A549 (cell line): Measurements from ENCODE around the gene MYOZ3. TPM values are rescaled to one million over a fixed set of nuclear protein-coding genes. Genes with fewer than 3 reads are reported as not detected.

Experiments
- ATAC-seq, 2 experiments: fragments of 200-7000 bp in 1 of 2; fragments of >200 bp in 1 of 2; cut with Nextera tagmentation in 1 of 2; cut with Tn5 transposase in 1 of 2; 3 replicates each; pipeline versions ENCODE4 v1.8.0 to v1.9.1; 2018 to 2020; ENCODE audit warnings: mild to moderate bottlenecking in 1 of 2, moderate library complexity in 1 of 2
- CTCF ChIA-PET: fragments of 300-600 bp; sonication (Branson Sonifier 250); formaldehyde crosslinking; extraction: SDS; loops from one replicate; lab custom pipeline; 2021; ENCODE audit warnings: antibody characterized with exemption, inconsistent platforms; lab: Yijun Ruan, JAX
- POLR2A ChIA-PET: fragments of 350-600 bp; formaldehyde crosslinking; extraction: SDS; loops from one replicate; lab custom pipeline; 2021; ENCODE audit warnings: antibody characterized with exemption, inconsistent platforms; lab: Yijun Ruan, JAX
- DNase-seq, 2 experiments: peaks; one replicate each; pipeline versions ENCODE4 v3.0.0 to v3.0.0-alpha.2; 2011 to 2016; ENCODE audit warnings: low read depth in 1 of 2, low spot score in 1 of 2
- FAIRE-seq: peaks from 2 replicates; lab custom pipeline; 2011; peaks lifted over from hg19 to GRCh38; lab: Jason Lieb, UNC
- H3K27ac ChIP-seq, 2 experiments: fragments of >200 bp; sonication (Bioruptor Twin); formaldehyde crosslinking; 3 replicates each; pipeline ENCODE4 v1.5.1; 2016 to 2017
- H3K4me1 ChIP-seq: fragments of >200 bp; sonication (Bioruptor Twin); formaldehyde crosslinking; 3 replicates; pipeline ENCODE4 v1.6.1; 2016
- H3K4me2 ChIP-seq: fragments of >200 bp; sonication (Bioruptor Twin); formaldehyde crosslinking; 3 replicates; pipeline ENCODE4 v1.6.1; 2016
- H3K4me3 ChIP-seq: fragments of >200 bp; sonication (Bioruptor Twin); formaldehyde crosslinking; 3 replicates; pipeline ENCODE4 v1.5.1; 2016
- H3K9me3 ChIP-seq: fragments of >200 bp; sonication (Bioruptor Twin); formaldehyde crosslinking; 3 replicates; pipeline ENCODE4 v1.6.1; 2016
- BCL3 ChIP-seq: fragments of >200 bp; sonication (Bioruptor Twin); formaldehyde crosslinking; IDR thresholded peaks from 3 replicates; pipeline ENCODE4 v1.6.1; 2016
- BHLHE40 ChIP-seq: IDR thresholded peaks from 2 replicates; pipeline ENCODE4 v1.6.1; 2012; ENCODE audit warnings: low read depth, low read length, inconsistent platforms
- EHF ChIP-seq: fragments of 250-450 bp; sonication (Bioruptor Pico); IDR thresholded peaks from 2 replicates; pipeline ENCODE4 v1.5.0; 2020; ENCODE audit warnings: mild to moderate bottlenecking
- FOSL2 ChIP-seq, 2 experiments: fragments of 450-650 bp in 1 of 2; fragments of >200 bp in 1 of 2; sonication (Bioruptor Twin) in 1 of 2; formaldehyde crosslinking; IDR thresholded peaks; 2 replicates each; pipeline versions ENCODE4 v1.5.0 to v1.6.1; 2016 to 2020; ENCODE audit warnings: mild to moderate bottlenecking in 1 of 2, moderate library complexity in 1 of 2
- JUN ChIP-seq, 2 experiments: fragments of >200 bp; sonication (Bioruptor Twin); formaldehyde crosslinking; IDR thresholded peaks; 2 replicates in 1 of 2; 3 replicates in 1 of 2; pipeline ENCODE4 v1.6.1; 2016 to 2017
- JUNB ChIP-seq: fragments of >200 bp; sonication (Bioruptor Twin); formaldehyde crosslinking; IDR thresholded peaks from 2 replicates; pipeline ENCODE4 v1.6.1; 2016
- MAFK ChIP-seq: fragments of 450-650 bp; IDR thresholded peaks from 2 replicates; pipeline ENCODE4 v1.6.1; 2014; ENCODE audit not compliant: partially characterized antibody
- MYC ChIP-seq: IDR thresholded peaks from 2 replicates; pipeline ENCODE4 v1.6.1; 2012; ENCODE audit warnings: mild to moderate bottlenecking, inconsistent platforms, low read length, improper control_type of control experiment, borderline replicate concordance
- NR3C1 ChIP-seq: fragments of >200 bp; sonication (Bioruptor Twin); formaldehyde crosslinking; IDR thresholded peaks from 3 replicates; pipeline ENCODE4 v1.6.1; 2017
- PHF8 ChIP-seq: fragments of 200-600 bp; sonication (generic); IDR thresholded peaks from 2 replicates; pipeline ENCODE4 v1.6.1; 2016; ENCODE audit warnings: low read depth, mild to moderate bottlenecking, antibody characterized with exemption, moderate library complexity, borderline replicate concordance
- POLR2A ChIP-seq: IDR thresholded peaks from 2 replicates; pipeline ENCODE4 v1.6.1; 2012; ENCODE audit warnings: mild to moderate bottlenecking, low read length
- RAD21 ChIP-seq, 2 experiments: fragments of >200 bp in 1 of 2; sonication (Bioruptor Twin) in 1 of 2; formaldehyde crosslinking in 1 of 2; IDR thresholded peaks in 1 of 2; conservative IDR thresholded peaks in 1 of 2; 2 replicates in 1 of 2; 3 replicates in 1 of 2; pipeline ENCODE4 v1.6.1; 2012 to 2018; ENCODE audit warnings: inconsistent platforms in 1 of 2
- RARB ChIP-seq: fragments of 250-450 bp; sonication (Bioruptor Pico); IDR thresholded peaks from 2 replicates; pipeline ENCODE4 v1.8.0; 2021; ENCODE audit warnings: mild to moderate bottlenecking, moderate library complexity
- RCOR1 ChIP-seq: fragments of 150-350 bp; IDR thresholded peaks from 2 replicates; pipeline ENCODE4 v1.6.1; 2014; ENCODE audit warnings: antibody characterized with exemption, low read length, low read depth
- REST ChIP-seq: fragments of 200-600 bp; sonication (generic); IDR thresholded peaks from 2 replicates; pipeline ENCODE4 v1.6.1; 2016; ENCODE audit warnings: antibody characterized with exemption, mild to moderate bottlenecking, moderate library complexity
- SREBF2 ChIP-seq: fragments of 450-650 bp; IDR thresholded peaks from 2 replicates; pipeline ENCODE4 v1.6.1; 2014; ENCODE audit warnings: mild to moderate bottlenecking, moderate library complexity
- TFCP2L1 ChIP-seq: fragments of 250-450 bp; sonication (Bioruptor Pico); IDR thresholded peaks from 2 replicates; pipeline ENCODE4 v1.5.0; 2021; ENCODE audit warnings: mild to moderate bottlenecking
- ZC3H11A ChIP-seq: fragments of 450-650 bp; IDR thresholded peaks from 2 replicates; pipeline ENCODE4 v1.6.1; 2014; ENCODE audit warnings: antibody characterized with exemption, mild to moderate bottlenecking
- ZSCAN20 ChIP-seq: fragments of 250-450 bp; sonication (Bioruptor Pico); IDR thresholded peaks from 2 replicates; pipeline ENCODE4 v1.8.0; 2022; ENCODE audit warnings: mild to moderate bottlenecking, moderate library complexity
- WGBS: methylation state at CpG from one replicate; pipeline ENCODE4 v1.1.6; 2017; ENCODE audit errors: missing lambda C conversion rate; 5-methylcytosine and 5-hydroxymethylcytosine counted together
- polyA plus RNA-seq, 4 experiments: library from polyadenylated mRNA; depleted of rRNA in 3 of 4; stranded (reverse); fragments of >200 nt; fragmentation: RNase III in 1 of 4; extraction: RNeasy Plus Mini Kit Qiagen cat#74134 plus additional on column Dnase treatment in 1 of 4; gene quantifications; 2 replicates in 3 of 4; 3 replicates in 1 of 4; pipeline ENCODE4 v1.2.3, GENCODE V29; 2011 to 2017
- TF ChIP-seq, protein P1 (sequence below): fragments of >200 bp; sonication (Bioruptor Twin); formaldehyde crosslinking; IDR thresholded peaks from 3 replicates; pipeline ENCODE4 v1.5.1; 2016
- TF ChIP-seq, protein P2 (sequence below): IDR thresholded peaks from 2 replicates; pipeline ENCODE4 v1.6.1; 2012; ENCODE audit warnings: low read depth, borderline replicate concordance

The MYOZ3 gene
- polyA plus RNA-seq, 2 of the 4 experiments (the other 2 are of a cell fraction), result 0.06 to 0.09 TPM

GRCh38 chr5:150694612-150695011 is 33.6 kb downstream of the MYOZ3 start:
- ATAC-seq, result no peak
- TF ChIP-seq, protein P1, sequence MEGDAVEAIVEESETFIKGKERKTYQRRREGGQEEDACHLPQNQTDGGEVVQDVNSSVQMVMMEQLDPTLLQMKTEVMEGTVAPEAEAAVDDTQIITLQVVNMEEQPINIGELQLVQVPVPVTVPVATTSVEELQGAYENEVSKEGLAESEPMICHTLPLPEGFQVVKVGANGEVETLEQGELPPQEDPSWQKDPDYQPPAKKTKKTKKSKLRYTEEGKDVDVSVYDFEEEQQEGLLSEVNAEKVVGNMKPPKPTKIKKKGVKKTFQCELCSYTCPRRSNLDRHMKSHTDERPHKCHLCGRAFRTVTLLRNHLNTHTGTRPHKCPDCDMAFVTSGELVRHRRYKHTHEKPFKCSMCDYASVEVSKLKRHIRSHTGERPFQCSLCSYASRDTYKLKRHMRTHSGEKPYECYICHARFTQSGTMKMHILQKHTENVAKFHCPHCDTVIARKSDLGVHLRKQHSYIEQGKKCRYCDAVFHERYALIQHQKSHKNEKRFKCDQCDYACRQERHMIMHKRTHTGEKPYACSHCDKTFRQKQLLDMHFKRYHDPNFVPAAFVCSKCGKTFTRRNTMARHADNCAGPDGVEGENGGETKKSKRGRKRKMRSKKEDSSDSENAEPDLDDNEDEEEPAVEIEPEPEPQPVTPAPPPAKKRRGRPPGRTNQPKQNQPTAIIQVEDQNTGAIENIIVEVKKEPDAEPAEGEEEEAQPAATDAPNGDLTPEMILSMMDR, result no peak
- TF ChIP-seq RAD21 (conservative IDR thresholded peaks at IDR 0.05 in 1 of 2, IDR thresholded peaks at IDR 0.05 in 1 of 2), result no peak
- no peak for TF ChIP-seq MYC
- no peak for TF ChIP-seq RARB (CRISPR knock-in tag)
- no peak for TF ChIP-seq FOSL2 (IDR thresholded peaks at IDR 0.05)
- no peak for TF ChIP-seq FOSL2 (CRISPR knock-in tag; IDR thresholded peaks at IDR 0.05)
- no peak for TF ChIP-seq JUNB
- TF ChIP-seq PHF8, result no peak
- Histone ChIP-seq H3K9me3 (no peaks in the 10 kb centered on the region), H3K4me2 (no peak overlapping the region), H3K27ac (no peak overlapping the region), H3K4me1 (peaks cover 8% of the 10 kb centered on the region), H3K4me3 (no peak overlapping the region)
- 95% methylated on average over 3 of the region's 3 CpGs for WGBS
- ChIA-PET CTCF (interaction anchor here (1.7 kb wide), 1 partner anchor 134 kb away, joined by 4 read pairs; no protein-coding TSS in a partner anchor), POLR2A (no interaction called here)
- FAIRE-seq, result no peak
- DNase-seq, result no peak

DNA sequence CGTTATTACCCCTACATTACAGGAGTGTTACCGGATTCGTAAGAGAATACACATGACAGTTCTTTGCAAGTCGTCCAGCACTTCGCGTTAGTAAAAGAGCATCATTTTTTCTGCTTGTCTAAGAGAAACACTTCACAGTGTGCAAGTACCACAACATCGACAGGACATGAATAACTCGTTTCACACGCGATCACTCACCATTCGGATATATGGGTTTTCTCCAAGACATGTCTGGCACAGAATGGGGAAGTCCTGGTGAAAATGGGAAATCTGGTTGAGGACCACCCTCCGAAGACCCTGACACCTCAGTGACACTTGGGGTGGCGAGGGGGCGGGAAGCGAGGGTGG is 39.2 kb downstream of the MYOZ3 start:
- Histone ChIP-seq H3K4me3 (peak overlapping the region; percentile 97), H3K4me1 (peaks cover 14% of the 10 kb centered on the region), H3K4me2 (peak overlapping the region; percentile 83), H3K9me3 (no peaks in the 10 kb centered on the region), H3K27ac (peak overlapping the region; percentile 98 to 99)
- 0 out of 2 replicates have a peak, but pooled peaks have one; percentile 8 for TF ChIP-seq TFCP2L1 (CRISPR knock-in tag)
- TF ChIP-seq REST, result no peak
- TF ChIP-seq, protein P2, sequence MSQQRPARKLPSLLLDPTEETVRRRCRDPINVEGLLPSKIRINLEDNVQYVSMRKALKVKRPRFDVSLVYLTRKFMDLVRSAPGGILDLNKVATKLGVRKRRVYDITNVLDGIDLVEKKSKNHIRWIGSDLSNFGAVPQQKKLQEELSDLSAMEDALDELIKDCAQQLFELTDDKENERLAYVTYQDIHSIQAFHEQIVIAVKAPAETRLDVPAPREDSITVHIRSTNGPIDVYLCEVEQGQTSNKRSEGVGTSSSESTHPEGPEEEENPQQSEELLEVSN, result no peak
- no peak for TF ChIP-seq ZSCAN20 (CRISPR knock-in tag)
- DNase-seq, result peak in 1 of 2 experiments; percentile 7
- WGBS, result 4% methylated on average over 11 of the region's 15 CpGs
- FAIRE-seq, result no peak
- CTCF ChIA-PET, result interaction anchor here (0.6 to 4.5 kb wide), 19 partner anchors 9 to 510 kb away, joined by 3 to 28 read pairs (median 3); partner anchors contain the start of genes SMIM3 and SYNPO
- ATAC-seq, result peak; percentile 2 to 15; a peak in 2 of 6 replicates
- POLR2A ChIA-PET, result interaction anchor here (0.6 to 1.9 kb wide), 8 partner anchors 9 to 250 kb away, joined by 3 to 22 read pairs (median 5); partner anchors contain the start of genes DCTN4 and SYNPO

DNA sequence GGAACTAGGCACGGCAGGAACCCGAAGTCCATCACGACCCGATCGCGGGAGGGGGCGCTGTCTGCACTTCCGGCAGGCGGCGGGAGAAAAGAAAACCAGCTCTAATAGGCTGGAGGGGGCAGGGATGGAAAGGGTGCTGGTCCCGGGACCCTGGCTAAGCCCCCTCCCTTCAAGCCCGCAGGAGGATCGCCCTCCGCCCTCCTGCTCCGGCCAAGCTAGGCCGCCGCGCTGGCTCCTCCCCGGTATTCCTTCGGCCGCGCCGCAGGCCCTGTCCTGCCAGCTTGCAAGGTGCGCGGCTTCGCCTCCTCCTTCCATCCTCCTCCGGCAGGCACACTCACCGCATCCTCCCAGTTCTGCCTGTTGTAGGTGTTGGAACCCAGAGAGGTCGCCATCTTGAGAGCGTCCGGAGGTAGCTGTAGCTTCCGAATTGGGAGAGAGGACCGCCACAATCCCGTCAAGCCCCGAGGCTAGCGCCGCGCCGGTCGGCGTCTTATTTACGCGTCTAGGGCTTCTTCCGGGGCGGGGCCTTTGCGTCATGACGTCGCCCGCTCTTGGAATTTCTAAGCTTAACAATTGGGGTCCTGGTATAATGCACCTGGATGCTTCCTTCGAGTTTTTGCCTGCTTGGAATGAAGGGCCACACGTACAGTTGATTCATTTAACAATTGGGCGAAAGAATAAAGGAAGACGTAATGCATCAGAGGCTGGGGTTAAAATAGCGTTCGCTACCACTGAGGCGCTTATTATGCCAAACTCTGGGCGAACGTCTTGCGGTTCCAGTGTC is 39.7 kb downstream of the MYOZ3 start, which contains the start of gene RBM22:
Gene RBM22 (minus strand): TSS at position 469 of the 784 bp plus-strand sequence. CDS start 77 bp downstream, at position 392.
- peak; percentile 96 to 98 for ATAC-seq
- CTCF ChIA-PET, result interaction anchor here (0.7 to 4.5 kb wide), 21 partner anchors 8 to 381 kb away, joined by 3 to 28 read pairs (median 3); partner anchors contain the start of genes MYOZ3, SMIM3 and SYNPO
- no peak for FAIRE-seq
- 2% methylated on average over 58 of the region's 59 CpGs for WGBS
- POLR2A ChIA-PET, result interaction anchor here (0.6 to 1.9 kb wide), 13 partner anchors 8 to 251 kb away, joined by 3 to 22 read pairs (median 4); partner anchors contain the start of genes DCTN4, SMIM3 and SYNPO
- peak; percentile 74 to 90 for DNase-seq
- H3K27ac ChIP-seq, result peak within 1 kb of the TSS; percentile 98 to 99
- peaks cover 14% of the 10 kb centered on the region for H3K4me1 ChIP-seq
- H3K4me2 ChIP-seq, result peak within 1 kb of the TSS; percentile 95
- peak within 1 kb of the TSS; percentile 97 for H3K4me3 ChIP-seq
- no peaks in the 10 kb centered on the region for H3K9me3 ChIP-seq
- TF ChIP-seq ZC3H11A (no peak), BCL3 (peak; percentile 62; the same call in 1 of the 3 replicates), BHLHE40 (no peak), RCOR1 (no peak), SREBF2 (no peak), NR3C1 (no peak), JUN (IDR thresholded peaks at IDR 0.05) (peak; percentile 77 to 90), MAFK (no peak), RAD21 (conservative IDR thresholded peaks at IDR 0.05 in 1 of 2, IDR thresholded peaks at IDR 0.05 in 1 of 2) (peak in 1 of 2 experiments; percentile 6; a peak in 1 of 5 replicates), PHF8 (peak; percentile 85), EHF (CRISPR knock-in tag) (no peak), POLR2A (peak; percentile 80)
- TF ChIP-seq, protein P1, result peak; percentile 60
